ENCODE results near the gene DYNLT4.
A peak's percentile ranks its signal among the peaks of the same experiment; 100 is the strongest.

The DYNLT4 gene

DNA sequence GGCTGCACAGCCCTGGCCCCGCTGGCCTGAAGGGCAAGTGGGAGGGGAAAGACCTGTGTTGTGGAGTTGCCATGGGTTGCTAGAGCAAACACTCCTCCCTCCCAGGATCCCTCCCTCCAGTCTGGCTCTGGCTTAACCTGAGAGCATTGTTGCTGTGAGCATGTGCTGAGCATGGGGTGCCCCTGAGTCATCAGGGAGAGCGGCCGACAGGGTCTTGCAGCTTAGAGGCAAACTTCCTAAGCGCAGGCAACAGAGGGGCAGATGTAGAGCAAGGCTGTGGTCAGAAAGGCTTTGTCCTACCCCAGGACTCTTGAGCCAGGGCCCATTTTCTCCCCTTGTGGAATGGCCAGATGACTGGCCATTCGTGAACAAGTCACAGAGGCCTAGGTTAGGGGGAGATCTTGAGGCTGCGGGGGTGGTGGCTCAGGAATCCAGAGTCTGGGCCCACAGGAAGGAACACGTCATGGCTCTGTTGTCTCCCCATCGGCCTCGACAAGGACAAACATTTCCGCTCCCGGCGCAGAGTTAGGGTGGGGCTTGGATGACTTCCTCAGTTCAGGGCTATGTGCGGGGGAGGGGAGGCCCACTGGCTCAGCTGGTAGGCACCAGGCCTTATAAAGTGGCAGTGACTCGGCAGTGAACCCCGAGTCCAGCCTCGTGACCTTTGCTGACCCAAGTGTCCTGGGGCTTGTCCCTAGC is 362 bp upstream of the DYNLT4 start:
- peak overlapping the region; percentile 99 for H3K27ac ChIP-seq (ENCODE audit: low read depth, low read length)
- peaks cover 29% of the 10 kb centered on the region for H3K36me3 ChIP-seq (ENCODE audit: insufficient read depth, low read length)
- peaks cover 30% of the 10 kb centered on the region for H3K4me1 ChIP-seq (ENCODE audit: insufficient read depth, low read length)
- WGBS, result 37% methylated on average over 16 of the region's 16 CpGs
- H3K9me3 ChIP-seq (ENCODE audit: insufficient read depth, low read depth, low read length), result no peaks in the 10 kb centered on the region
- peak overlapping the region; percentile 85 for H3K9ac ChIP-seq (ENCODE audit: low read depth, low read length)
- peak overlapping the region; percentile 6; the same call in 1 of the 2 replicates for H3K4me3 ChIP-seq (ENCODE audit: low read length)
- H3K27me3 ChIP-seq (ENCODE audit: insufficient read depth, low read length), result no peaks in the 10 kb centered on the region

DNA sequence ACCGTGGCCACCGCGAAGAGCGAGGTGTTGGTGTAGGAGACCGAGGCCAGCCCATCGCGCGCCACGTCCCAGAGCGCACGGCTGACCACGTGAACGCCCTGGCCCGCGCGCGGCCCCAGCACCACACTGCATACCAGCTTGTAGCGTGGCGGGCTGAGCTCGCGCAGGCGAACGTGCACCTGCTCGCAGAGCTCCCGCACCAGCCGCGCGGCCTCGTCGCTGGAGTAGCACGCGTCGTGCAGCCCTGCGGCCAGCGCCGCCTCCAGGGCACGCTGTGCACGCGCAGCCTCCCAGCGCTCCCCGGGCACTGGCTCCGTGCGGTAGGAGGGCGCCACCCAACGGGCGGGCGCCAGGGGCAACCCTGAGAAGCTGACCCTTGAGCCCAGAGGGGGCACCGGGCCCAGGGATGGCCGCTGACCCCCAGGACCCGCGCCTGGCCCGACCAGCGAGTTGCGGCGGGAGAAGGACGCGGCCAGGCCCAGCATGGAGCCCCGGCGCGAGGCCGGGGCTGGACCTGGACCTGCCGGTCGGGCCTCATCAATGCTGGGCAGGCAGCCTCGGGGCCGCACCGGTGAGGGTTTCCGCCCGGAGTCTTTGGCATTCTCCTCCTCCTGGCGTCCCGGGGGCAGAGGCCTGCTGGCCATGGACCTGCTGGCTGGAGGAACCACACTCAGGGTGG is 987 bp downstream of the DYNLT4 start:
- Histone ChIP-seq H3K9me3 (ENCODE audit: insufficient read depth, low read depth, low read length) (no peaks in the 10 kb centered on the region), H3K36me3 (ENCODE audit: insufficient read depth, low read length) (peaks cover 29% of the 10 kb centered on the region), H3K9ac (ENCODE audit: low read depth, low read length) (peak overlapping the region; percentile 85), H3K4me3 (ENCODE audit: low read length) (no peak overlapping the region), H3K4me1 (ENCODE audit: insufficient read depth, low read length) (peaks cover 30% of the 10 kb centered on the region), H3K27me3 (ENCODE audit: insufficient read depth, low read length) (no peaks in the 10 kb centered on the region), H3K27ac (ENCODE audit: low read depth, low read length) (peak overlapping the region; percentile 99)
- 97% methylated on average over 70 of the region's 70 CpGs for WGBS

DNA sequence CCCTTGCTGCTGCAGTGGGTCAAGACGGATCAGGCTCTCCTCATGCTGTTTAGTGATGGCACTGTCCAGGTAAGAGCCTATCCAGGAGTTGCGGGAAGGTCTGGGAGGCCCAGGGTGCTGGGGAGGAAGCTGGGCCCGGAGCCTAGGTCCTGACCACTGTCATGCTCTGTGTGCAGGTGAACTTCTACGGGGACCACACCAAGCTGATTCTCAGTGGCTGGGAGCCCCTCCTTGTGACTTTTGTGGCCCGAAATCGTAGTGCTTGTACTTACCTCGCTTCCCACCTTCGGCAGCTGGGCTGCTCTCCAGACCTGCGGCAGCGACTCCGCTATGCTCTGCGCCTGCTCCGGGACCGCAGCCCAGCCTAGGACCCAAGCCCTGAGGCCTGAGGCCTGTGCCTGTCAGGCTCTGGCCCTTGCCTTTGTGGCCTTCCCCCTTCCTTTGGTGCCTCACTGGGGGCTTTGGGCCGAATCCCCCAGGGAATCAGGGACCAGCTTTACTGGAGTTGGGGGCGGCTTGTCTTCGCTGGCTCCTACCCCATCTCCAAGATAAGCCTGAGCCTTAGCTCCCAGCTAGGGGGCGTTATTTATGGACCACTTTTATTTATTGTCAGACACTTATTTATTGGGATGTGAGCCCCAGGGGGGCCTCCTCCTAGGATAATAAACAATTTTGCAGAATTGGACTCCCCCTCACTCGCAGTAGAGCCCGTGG is 1.7 kb downstream of the DYNLT4 start:
- 0 out of 2 replicates have a peak, but pooled peaks cover 5% of the 10 kb centered on the region for H3K27me3 ChIP-seq (ENCODE audit: insufficient read depth, low read length)
- H3K36me3 ChIP-seq (ENCODE audit: insufficient read depth, low read length), result peaks cover 29% of the 10 kb centered on the region
- WGBS, result 95% methylated on average over 20 of the region's 20 CpGs
- no peak overlapping the region for H3K9ac ChIP-seq (ENCODE audit: low read depth, low read length)
- H3K9me3 ChIP-seq (ENCODE audit: insufficient read depth, low read depth, low read length), result no peaks in the 10 kb centered on the region
- peak overlapping the region; percentile 29; the same call in 1 of the 2 replicates for H3K27ac ChIP-seq (ENCODE audit: low read depth, low read length)
- H3K4me3 ChIP-seq (ENCODE audit: low read length), result no peak overlapping the region
- peaks cover 30% of the 10 kb centered on the region for H3K4me1 ChIP-seq (ENCODE audit: insufficient read depth, low read length)

DNA sequence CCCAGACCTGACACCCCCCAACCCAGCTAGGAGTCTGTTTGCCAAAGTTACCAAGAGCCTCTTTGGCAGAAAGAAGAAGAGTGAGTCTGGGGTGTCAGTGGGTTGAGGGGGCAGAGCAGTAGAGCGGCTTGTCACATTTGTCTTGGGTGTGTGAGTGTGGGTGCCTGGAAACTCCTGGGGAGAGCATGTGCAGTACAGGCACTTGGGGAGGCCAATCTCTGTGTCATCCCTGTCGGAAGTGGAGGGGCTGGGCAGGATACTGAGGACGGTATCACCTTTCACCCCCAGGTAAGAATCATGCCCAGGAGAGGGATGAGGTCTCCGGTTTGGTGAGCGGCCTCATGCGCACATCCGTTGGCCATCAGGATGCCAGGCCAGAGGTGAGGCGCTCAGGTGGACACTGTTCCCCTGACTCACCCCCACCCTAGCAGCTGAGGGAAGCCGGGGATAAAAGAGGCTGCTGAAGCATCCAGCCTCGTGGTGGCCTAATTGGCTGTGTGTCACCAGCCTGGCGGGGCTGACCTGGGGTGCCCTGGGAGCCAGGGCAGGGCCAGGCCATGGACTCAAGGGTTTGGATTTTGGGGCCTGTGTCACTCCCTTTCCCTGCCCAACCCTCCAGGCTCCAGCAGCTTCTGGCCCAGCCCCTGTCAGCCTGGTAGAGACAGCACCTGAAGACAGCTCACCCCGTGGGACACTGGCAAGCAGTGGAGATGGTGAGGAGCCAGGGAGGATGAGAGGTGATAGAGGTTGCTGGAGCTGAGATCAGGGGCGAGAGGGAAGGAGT is 3.6 kb downstream of the DYNLT4 start:
- H3K4me3 ChIP-seq (ENCODE audit: low read length), result no peak overlapping the region
- peaks cover 18% of the 10 kb centered on the region for H3K4me1 ChIP-seq (ENCODE audit: insufficient read depth, low read length)
- no peak overlapping the region for H3K9ac ChIP-seq (ENCODE audit: low read depth, low read length)
- H3K27me3 ChIP-seq (ENCODE audit: insufficient read depth, low read length), result 0 out of 2 replicates have a peak, but pooled peaks cover 5% of the 10 kb centered on the region
- 93% methylated on average over 13 of the region's 13 CpGs for WGBS
- peaks cover 29% of the 10 kb centered on the region for H3K36me3 ChIP-seq (ENCODE audit: insufficient read depth, low read length)
- no peaks in the 10 kb centered on the region for H3K9me3 ChIP-seq (ENCODE audit: insufficient read depth, low read depth, low read length)
- H3K27ac ChIP-seq (ENCODE audit: low read depth, low read length), result no peak overlapping the region

DNA sequence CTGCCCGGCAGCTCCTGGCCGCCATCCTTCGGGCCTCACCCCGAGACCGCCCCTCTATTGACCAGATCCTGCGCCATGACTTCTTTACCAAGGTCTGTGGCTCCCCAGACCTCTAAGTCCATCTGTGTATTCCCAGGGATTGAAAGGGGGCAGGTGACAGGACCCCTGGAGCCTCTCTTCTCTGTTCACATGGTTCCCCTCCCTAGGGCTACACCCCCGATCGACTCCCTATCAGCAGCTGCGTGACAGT is 4.2 kb downstream of the DYNLT4 start:
- Histone ChIP-seq H3K36me3 (ENCODE audit: insufficient read depth, low read length) (peaks cover 29% of the 10 kb centered on the region), H3K27me3 (ENCODE audit: insufficient read depth, low read length) (0 out of 2 replicates have a peak, but pooled peaks cover 5% of the 10 kb centered on the region), H3K4me1 (ENCODE audit: insufficient read depth, low read length) (peaks cover 14% of the 10 kb centered on the region), H3K4me3 (ENCODE audit: low read length) (no peak overlapping the region), H3K27ac (ENCODE audit: low read depth, low read length) (no peak overlapping the region), H3K9ac (ENCODE audit: low read depth, low read length) (no peak overlapping the region), H3K9me3 (ENCODE audit: insufficient read depth, low read depth, low read length) (no peaks in the 10 kb centered on the region)
- 99% methylated on average over 9 of the region's 9 CpGs for WGBS

DNA sequence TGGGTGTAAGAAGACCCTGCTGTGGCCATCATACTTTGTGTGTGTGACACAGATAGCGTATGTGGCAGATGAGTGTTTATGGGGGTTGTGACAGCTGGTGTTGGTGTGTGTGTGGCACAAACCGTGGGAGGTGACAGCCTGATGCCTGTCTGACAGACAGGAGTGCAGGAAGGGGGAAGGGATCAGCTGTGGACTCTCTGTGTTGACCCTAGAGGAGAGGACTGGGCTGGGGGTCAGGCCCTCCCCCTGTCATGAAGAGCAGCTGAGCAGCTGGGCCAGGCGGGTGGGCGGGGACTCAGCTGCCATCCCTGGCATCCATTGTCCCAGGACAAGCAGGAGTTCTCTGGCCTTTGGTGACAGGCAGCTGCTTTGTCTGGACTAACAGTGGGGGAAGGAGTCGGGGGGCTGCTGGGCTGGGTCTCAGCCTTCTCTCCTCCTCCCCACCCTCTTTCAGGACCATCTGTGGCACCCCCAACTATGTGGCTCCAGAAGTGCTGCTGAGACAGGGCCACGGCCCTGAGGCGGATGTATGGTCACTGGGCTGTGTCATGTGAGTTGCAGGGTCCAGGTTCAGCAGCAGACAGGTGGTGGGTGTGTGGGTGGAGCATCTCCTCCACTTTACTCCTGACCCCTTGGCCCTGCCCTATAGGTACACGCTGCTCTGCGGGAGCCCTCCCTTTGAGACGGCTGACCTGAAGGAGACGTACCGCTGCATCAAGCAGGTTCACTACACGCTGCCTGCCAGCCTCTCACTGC is 4.7 kb downstream of the DYNLT4 start:
- Histone ChIP-seq H3K4me1 (ENCODE audit: insufficient read depth, low read length) (peaks cover 9% of the 10 kb centered on the region), H3K27me3 (ENCODE audit: insufficient read depth, low read length) (0 out of 2 replicates have a peak, but pooled peaks cover 5% of the 10 kb centered on the region), H3K9me3 (ENCODE audit: insufficient read depth, low read depth, low read length) (no peaks in the 10 kb centered on the region), H3K9ac (ENCODE audit: low read depth, low read length) (no peak overlapping the region), H3K4me3 (ENCODE audit: low read length) (no peak overlapping the region; the same call in 1 of the 2 replicates), H3K27ac (ENCODE audit: low read depth, low read length) (no peak overlapping the region), H3K36me3 (ENCODE audit: insufficient read depth, low read length) (peaks cover 29% of the 10 kb centered on the region)
- 80% methylated on average over 13 of the region's 13 CpGs for WGBS

DNA sequence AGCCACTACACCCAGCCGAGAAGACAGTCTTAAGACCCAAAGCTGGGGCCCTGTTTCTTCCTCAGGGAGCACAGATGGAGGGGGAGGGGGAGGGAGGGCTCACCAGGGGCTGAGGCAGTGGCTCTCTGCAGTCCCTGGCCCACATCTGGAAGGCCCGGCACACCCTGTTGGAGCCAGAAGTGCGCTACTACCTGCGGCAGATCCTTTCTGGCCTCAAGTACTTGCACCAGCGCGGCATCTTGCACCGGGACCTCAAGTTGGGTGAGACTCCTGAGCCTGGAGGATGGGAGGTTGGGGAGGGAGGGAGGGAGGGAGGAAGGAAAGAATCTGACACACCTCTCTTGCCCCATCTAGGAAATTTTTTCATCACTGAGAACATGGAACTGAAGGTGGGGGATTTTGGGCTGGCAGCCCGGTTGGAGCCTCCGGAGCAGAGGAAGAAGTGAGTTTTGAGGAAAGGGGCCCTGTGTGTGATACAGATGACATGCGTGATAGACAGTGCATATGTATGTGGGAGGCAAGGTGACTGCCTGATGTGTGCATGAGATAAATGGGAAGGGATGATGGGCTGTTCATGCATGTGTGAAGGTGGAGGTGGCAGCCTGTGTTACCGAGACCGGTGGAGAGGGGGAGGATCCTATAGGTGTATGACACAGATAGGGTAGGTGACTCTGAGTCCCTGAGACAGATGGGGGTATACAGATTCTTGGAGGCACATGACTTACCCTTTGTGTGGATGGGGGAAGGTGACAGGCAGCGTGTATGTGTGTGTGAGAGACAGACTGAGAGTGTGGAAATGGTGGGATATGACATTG is 5.5 kb downstream of the DYNLT4 start:
- H3K9me3 ChIP-seq (ENCODE audit: insufficient read depth, low read depth, low read length), result no peaks in the 10 kb centered on the region
- peaks cover 29% of the 10 kb centered on the region for H3K36me3 ChIP-seq (ENCODE audit: insufficient read depth, low read length)
- H3K27ac ChIP-seq (ENCODE audit: low read depth, low read length), result no peak overlapping the region
- 0 out of 2 replicates have a peak, but pooled peaks cover 5% of the 10 kb centered on the region for H3K27me3 ChIP-seq (ENCODE audit: insufficient read depth, low read length)
- no peak overlapping the region for H3K9ac ChIP-seq (ENCODE audit: low read depth, low read length)
- H3K4me1 ChIP-seq (ENCODE audit: insufficient read depth, low read length), result peaks cover 1% of the 10 kb centered on the region; the same call in 1 of the 2 replicates
- no peak overlapping the region; the same call in 1 of the 2 replicates for H3K4me3 ChIP-seq (ENCODE audit: low read length)
- WGBS, result 80% methylated on average over 13 of the region's 13 CpGs

DNA sequence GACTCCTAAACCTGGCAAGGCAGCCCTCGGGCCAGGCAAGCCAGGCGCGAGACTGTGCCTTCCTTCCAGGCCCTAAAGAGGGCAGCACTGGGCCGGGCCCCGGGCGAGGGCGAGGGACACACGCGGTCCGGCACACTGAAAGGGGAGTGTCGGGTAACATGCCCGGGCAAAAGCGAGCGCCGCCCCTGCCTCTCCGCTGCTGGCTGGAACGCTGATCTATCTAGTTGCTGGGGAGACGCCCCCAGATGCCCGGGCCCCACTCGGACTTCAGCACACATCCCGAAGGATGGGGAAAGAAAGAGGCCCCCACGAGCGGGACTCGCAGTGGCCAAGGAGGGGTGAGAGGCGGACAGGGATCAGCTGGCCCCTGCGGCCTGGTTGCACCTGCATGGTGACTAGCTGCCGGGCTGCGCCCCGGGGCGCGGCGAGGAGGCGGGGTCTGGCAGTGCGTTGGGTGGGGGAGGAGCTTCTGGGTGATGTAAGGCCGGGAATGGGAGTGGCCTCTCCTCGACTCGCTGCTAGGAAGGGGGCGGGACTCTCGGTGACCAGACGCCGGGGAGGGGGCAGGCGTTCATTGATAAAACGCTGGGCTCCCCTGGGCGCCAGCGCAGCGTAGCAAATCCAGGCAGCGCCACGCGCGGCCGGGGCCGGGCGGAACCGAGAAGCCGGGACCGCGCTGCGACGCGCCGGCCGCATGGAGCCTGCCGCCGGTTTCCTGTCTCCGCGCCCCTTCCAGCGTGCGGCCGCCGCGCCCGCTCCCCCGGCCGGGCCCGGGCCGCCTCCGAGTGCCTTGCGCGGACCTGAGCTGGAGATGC is 7.2 kb downstream of the DYNLT4 start, which contains the start of gene PLK3:
PLK3 (plus strand) TSS at position 608 of the 815 bp plus-strand sequence; CDS start at position 695, 87 bp downstream.
- Histone ChIP-seq H3K4me1 (ENCODE audit: insufficient read depth, low read length) (no peaks in the 10 kb centered on the region), H3K9me3 (ENCODE audit: insufficient read depth, low read depth, low read length) (no peaks in the 10 kb centered on the region), H3K4me3 (ENCODE audit: low read length) (peak within 1 kb of the TSS; percentile 62), H3K36me3 (ENCODE audit: insufficient read depth, low read length) (peaks cover 21% of the 10 kb centered on the region), H3K27me3 (ENCODE audit: insufficient read depth, low read length) (0 out of 2 replicates have a peak, but pooled peaks cover 5% of the 10 kb centered on the region), H3K9ac (ENCODE audit: low read depth, low read length) (peak within 1 kb of the TSS; percentile 88), H3K27ac (ENCODE audit: low read depth, low read length) (peak within 1 kb of the TSS; percentile 98)
- WGBS, result under 1% methylated on average over 79 of the region's 79 CpGs

Data from HUES64 (cell line).